Activated CD8-positive, alpha-beta T cell treated with anti-CD3 and anti-CD28 coated beads, Interleukin-2, amount 10 ng/mL, durations not matched to agents 7 days and 5 days (primary cell): ENCODE measurements around the gene SV2A. TPM values are rescaled to one million over a fixed set of nuclear protein-coding genes. Genes with fewer than 3 reads are reported as not detected.
A peak's percentile ranks its signal among the peaks of the same experiment; 100 is the strongest.
"Not testable (repeated sequence)": the region's sequence is repeated elsewhere in the genome, so short reads cannot be mapped to it uniquely, and the experiment has no call there.

ENCODE experiments used
- ATAC-seq: fragments of 150-1000 bp; cut with Tn5 transposase; one replicate; pipeline ENCODE4 v1.10.0; 2021; ENCODE audit warnings: moderate library complexity
- CTCF ChIA-PET: fragments of 350-600 bp; sonication (Branson Sonifier 250); formaldehyde crosslinking; loops from one replicate; lab custom pipeline; 2021; ENCODE audit warnings: antibody characterized with exemption; lab: Charles Lee
- POLR2A ChIA-PET: fragments of 350-600 bp; sonication (Branson Sonifier 250); formaldehyde crosslinking; loops from one replicate; lab custom pipeline; 2021; ENCODE audit warnings: antibody characterized with exemption; lab: Charles Lee
- DNase-seq: peaks from one replicate; pipeline ENCODE4 v3.0.0-alpha.2; 2020
- H3K27ac Mint-ChIP-seq: one replicate; pipeline ENCODE4 v1.8.0; 2021; ENCODE audit warnings: mild to moderate bottlenecking, mixed read lengths
- H3K27me3 Mint-ChIP-seq: one replicate; pipeline ENCODE4 v1.8.0; 2021; ENCODE audit warnings: low read depth, mixed read lengths
- H3K36me3 Mint-ChIP-seq: one replicate; pipeline ENCODE4 v1.8.0; 2021; ENCODE audit warnings: low read depth, mixed read lengths
- H3K4me1 Mint-ChIP-seq: one replicate; pipeline ENCODE4 v1.8.0; 2021; ENCODE audit warnings: low read depth, mixed read lengths
- H3K4me3 Mint-ChIP-seq: one replicate; pipeline ENCODE4 v1.8.0; 2021; ENCODE audit warnings: mild to moderate bottlenecking, mixed read lengths
- H3K9me3 Mint-ChIP-seq: one replicate; pipeline ENCODE4 v1.8.0; 2022; ENCODE audit warnings: mixed read lengths; ENCODE audit not compliant: insufficient read depth
- total RNA-seq, 2 experiments: library from RNA; stranded (reverse); gene quantifications; one replicate each; pipeline ENCODE4 v1.2.3, GENCODE V29; 2021

The SV2A gene
- total RNA-seq, 2 experiments from 2014 or later = 25.4 TPM

DNA sequence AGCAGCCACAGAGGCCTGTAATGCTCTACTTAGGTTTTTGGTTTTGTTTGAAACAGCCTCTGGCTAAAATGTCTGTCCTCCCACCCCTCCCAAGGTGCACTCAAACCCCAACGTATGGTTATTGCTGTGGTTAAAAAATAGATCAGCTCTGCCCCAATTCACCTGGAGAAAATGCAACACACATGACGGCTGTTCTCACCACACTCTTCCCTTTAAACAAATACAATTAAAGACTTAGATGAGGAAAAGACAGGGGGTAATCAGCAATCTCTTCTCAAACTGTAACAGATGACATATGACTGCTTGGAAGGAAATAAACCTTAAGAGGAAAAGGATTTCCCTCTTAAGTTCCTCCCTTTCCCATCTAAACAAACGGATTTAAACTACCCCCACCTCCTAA is 25.2 kb upstream of the SV2A start:
- peaks cover 31% of the 10 kb centered on the region for H3K4me1 Mint-ChIP-seq
- ChIA-PET CTCF (interaction anchor here (0.9 to 2.5 kb wide), 3 partner anchors 9 to 245 kb away, joined by 3 to 8 read pairs (median 4); no protein-coding TSS in a partner anchor), POLR2A (interaction anchor here (0.6 to 3.0 kb wide), 5 partner anchors 12 to 294 kb away, joined by 3 to 10 read pairs (median 3); partner anchors contain the start of gene SF3B4)
- no peaks in the 10 kb centered on the region for H3K9me3 Mint-ChIP-seq
- peaks cover 30% of the 10 kb centered on the region for H3K36me3 Mint-ChIP-seq
- ATAC-seq (no peak), DNase-seq (no peak)
- no peak overlapping the region for H3K4me3 Mint-ChIP-seq
- no peaks in the 10 kb centered on the region for H3K27me3 Mint-ChIP-seq
- peak overlapping the region; percentile 22 for H3K27ac Mint-ChIP-seq

DNA sequence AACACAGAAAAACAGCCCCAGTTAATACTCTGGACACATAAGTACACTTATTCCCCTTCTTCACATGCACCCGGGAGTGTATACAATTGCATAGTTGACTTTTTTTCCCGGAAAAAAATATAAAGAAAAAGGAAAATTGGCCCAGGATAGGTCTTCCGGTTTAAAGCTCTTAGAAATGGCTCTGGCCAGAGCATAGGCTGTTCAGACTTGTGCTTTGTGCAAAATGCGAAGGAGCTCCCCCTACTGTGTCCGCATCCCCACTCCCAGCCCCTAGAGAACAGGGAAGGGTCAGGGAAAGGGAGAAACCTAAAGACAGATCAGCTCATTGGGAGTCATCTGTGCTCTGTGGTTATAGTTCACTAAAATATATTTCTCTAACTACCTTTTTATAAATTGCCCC is 24.6 kb upstream of the SV2A start:
- no peak for DNase-seq
- no peak overlapping the region for H3K27ac Mint-ChIP-seq
- H3K36me3 Mint-ChIP-seq = peaks cover 26% of the 10 kb centered on the region
- ATAC-seq = no peak
- CTCF ChIA-PET = interaction anchor here (0.9 to 2.5 kb wide), 3 partner anchors 9 to 245 kb away, joined by 3 to 8 read pairs (median 4); no protein-coding TSS in a partner anchor
- peaks cover 38% of the 10 kb centered on the region for H3K4me1 Mint-ChIP-seq
- no peaks in the 10 kb centered on the region for H3K9me3 Mint-ChIP-seq
- POLR2A ChIA-PET = interaction anchor here (1.2 to 3.0 kb wide), 2 partner anchors 14 to 56 kb away, joined by 7 to 10 read pairs; partner anchors contain the start of gene SF3B4
- no peak overlapping the region for H3K4me3 Mint-ChIP-seq
- H3K27me3 Mint-ChIP-seq = no peaks in the 10 kb centered on the region

DNA sequence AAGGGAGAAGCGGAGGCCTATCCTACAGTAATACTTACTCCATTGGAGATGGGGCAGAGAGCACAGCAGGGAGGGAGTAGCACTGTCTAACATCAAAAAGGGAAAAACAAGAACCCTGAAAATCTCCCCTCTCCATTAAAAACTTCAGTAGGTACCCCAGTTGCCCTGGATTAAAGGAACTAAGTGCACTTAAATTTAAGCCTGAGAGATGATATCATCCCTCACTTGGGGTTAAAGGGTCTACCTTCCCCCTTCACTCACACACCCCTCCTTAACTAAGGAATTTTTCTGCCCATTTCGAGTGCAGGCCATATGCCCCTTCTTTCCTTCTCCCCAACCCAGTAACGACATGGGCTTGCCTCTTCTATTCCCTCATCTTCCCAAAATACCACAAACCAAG is 22.8 kb upstream of the SV2A start:
- ChIA-PET POLR2A (interaction anchor here (1.1 kb wide), 1 partner anchor 12 kb away, joined by 8 read pairs; the partner anchor contains the start of gene SF3B4), CTCF (no interaction called here)
- Mint-ChIP-seq H3K36me3 (peaks cover 18% of the 10 kb centered on the region), H3K27me3 (no peaks in the 10 kb centered on the region), H3K4me1 (peaks cover 49% of the 10 kb centered on the region), H3K4me3 (no peak overlapping the region), H3K27ac (no peak overlapping the region), H3K9me3 (no peaks in the 10 kb centered on the region)
- no peak for DNase-seq
- no peak for ATAC-seq

DNA sequence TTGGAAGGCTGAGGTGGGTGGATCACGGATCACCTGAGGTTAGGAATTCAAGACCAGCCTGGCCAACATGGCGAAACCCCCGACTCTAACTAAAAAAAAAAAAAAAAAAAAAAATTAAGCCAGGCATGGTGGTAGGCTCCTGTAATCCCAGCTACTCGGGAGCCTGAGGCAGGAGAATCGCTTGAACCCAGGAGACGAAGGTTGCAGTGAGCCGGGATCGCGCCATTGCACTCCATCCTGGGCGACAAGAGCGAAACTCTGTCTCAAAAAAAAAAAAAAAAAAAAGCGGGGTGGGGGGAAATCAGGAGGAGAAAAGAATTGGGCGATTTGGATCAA is 21.0 kb upstream of the SV2A start:
- H3K27ac Mint-ChIP-seq, H3K4me3 Mint-ChIP-seq, ATAC-seq, H3K36me3 Mint-ChIP-seq, DNase-seq, H3K27me3 Mint-ChIP-seq, H3K9me3 Mint-ChIP-seq: not testable (repeated sequence)
- CTCF ChIA-PET = interaction anchor here (0.7 to 2.7 kb wide), 3 partner anchors 9 to 23 kb away, joined by 3 to 11 read pairs (median 3); no protein-coding TSS in a partner anchor
- POLR2A ChIA-PET = interaction anchor here (1.2 to 2.2 kb wide), 2 partner anchors 11 to 52 kb away, joined by 6 to 23 read pairs; partner anchors contain the start of gene SF3B4
- H3K4me1 Mint-ChIP-seq = peaks cover 48% of the 10 kb centered on the region

DNA sequence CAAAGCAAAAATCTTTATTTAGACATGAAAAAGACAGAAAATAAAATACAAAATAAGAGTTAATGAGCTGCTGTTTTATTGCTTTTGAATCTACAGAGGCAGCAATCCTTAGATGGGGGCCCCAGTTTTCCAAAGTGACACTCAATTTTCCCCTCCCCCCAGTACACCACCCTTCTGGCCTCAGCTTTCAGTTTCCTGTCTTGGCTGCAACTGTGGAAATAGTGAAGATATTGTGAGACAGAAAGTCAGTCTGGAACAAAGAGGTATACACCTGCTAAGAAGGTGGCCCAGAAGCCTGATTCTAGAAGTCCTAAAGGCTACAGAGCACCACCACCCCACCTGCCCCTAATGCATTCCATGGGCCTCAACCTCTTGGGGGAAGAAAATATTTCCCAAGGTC is 20.1 kb upstream of the SV2A start:
- CTCF ChIA-PET = interaction anchor here (0.8 to 2.7 kb wide), 4 partner anchors 9 to 61 kb away, joined by 3 to 11 read pairs (median 4); no protein-coding TSS in a partner anchor
- no peaks in the 10 kb centered on the region for H3K9me3 Mint-ChIP-seq
- peak; percentile 33 for DNase-seq
- H3K27ac Mint-ChIP-seq = peak overlapping the region; percentile 65
- H3K36me3 Mint-ChIP-seq = no peaks in the 10 kb centered on the region
- ATAC-seq = peak; percentile 57
- peak overlapping the region; percentile 37 for H3K4me3 Mint-ChIP-seq
- H3K27me3 Mint-ChIP-seq = no peaks in the 10 kb centered on the region
- H3K4me1 Mint-ChIP-seq = peaks cover 39% of the 10 kb centered on the region
- POLR2A ChIA-PET = interaction anchor here (1.2 to 2.2 kb wide), 2 partner anchors 10 to 51 kb away, joined by 10 to 23 read pairs; partner anchors contain the start of gene SF3B4

DNA sequence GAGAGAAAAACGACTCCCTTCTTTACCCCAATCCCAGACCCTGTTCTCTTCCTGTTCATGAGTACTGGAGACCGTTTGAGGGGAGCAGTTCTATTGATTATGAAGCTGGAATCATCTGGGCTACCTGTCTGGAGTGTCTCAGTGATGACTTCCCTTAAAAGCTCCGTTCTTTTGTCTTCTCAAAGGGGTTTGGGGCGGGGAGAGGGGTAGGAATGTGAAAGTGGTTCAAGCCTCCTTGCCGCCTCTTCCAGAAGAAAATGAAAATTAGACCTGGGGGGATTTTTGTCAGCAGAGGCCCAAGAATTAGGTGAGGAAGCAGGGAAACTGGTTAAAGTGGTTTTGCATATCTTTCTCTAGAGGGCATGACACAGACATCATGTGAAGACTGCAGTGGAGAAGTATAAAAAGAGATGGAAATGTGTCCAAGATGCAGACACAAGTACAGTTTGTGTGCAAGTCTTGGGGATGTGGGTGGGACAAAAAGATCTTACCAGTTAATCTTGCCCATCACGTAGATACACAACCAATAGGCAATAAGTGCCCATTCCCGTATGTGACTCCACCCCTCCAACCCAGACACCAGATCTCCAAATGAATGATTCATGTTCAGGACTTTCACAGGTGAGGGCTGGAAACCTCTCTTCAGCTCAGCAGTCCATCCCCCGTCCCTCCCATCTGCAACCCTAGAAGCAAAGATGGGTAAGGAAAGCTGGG is 19.5 kb upstream of the SV2A start:
- POLR2A ChIA-PET = interaction anchor here (1.2 to 2.2 kb wide), 2 partner anchors 9 to 50 kb away, joined by 10 to 23 read pairs; partner anchors contain the start of gene SF3B4
- no peaks in the 10 kb centered on the region for H3K9me3 Mint-ChIP-seq
- no peaks in the 10 kb centered on the region for H3K27me3 Mint-ChIP-seq
- peaks cover 38% of the 10 kb centered on the region for H3K4me1 Mint-ChIP-seq
- ATAC-seq = no peak
- H3K27ac Mint-ChIP-seq = peak overlapping the region; percentile 65
- CTCF ChIA-PET = interaction anchor here (0.8 to 2.7 kb wide), 4 partner anchors 9 to 61 kb away, joined by 3 to 11 read pairs (median 4); no protein-coding TSS in a partner anchor
- H3K4me3 Mint-ChIP-seq = no peak overlapping the region
- DNase-seq = no peak
- H3K36me3 Mint-ChIP-seq = no peaks in the 10 kb centered on the region

DNA sequence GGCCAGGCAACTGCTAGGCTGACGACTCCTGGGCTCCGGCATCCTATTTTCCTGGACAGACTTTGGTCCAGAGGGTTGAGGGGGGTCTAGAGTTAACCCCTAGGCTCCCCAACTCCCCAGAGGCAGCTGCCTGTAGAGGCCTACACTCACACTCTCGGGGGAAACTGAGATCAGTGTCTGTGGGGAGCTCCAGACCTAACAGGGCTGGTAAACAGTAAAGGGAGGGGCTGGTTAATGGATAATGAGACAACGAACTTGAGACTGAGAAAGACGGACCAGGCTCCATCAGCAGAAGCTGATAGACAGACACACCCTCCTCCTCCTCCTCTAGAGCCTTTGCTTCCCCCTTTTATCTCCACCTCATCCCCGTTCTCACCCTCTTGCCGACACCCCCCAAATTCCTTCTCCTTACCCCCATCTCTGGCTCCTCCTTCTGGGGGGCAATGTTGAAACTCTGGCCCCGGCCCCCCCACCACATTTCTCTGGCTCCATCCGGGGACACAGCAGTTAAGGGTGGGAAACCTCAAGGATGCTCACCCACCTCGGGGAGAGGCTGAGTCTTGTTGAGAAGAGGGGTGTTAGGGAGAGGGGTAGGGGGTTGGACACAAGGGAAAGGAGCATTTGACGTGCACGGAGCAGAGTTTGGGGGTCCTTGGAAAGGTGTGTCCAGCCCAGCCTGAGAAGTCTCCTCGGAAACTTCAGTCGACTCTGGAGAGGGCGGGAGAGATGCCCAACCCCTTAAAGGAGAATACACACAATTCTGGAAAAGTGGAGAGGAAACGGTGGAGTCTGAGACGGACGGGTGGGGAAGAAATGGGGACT is 18.7 kb upstream of the SV2A start, which contains the start of gene MTMR11:
TSS of gene MTMR11 (minus strand) at position 710 of the 822 bp plus-strand sequence. CDS start at position 478, 232 bp downstream.
- POLR2A ChIA-PET = interaction anchor here (1.1 kb wide), 1 partner anchor 8 kb away, joined by 4 read pairs; the partner anchor contains the start of gene SF3B4
- ATAC-seq (no peak), DNase-seq (no peak)
- peak within 1 kb of the TSS; percentile 65 for H3K27ac Mint-ChIP-seq
- CTCF ChIA-PET = interaction anchor here (1.1 kb wide), 1 partner anchor 48 kb away, joined by 3 read pairs; a partner anchor contains a TSS
- no peaks in the 10 kb centered on the region for H3K9me3 Mint-ChIP-seq
- H3K27me3 Mint-ChIP-seq = no peaks in the 10 kb centered on the region
- peak within 1 kb of the TSS; percentile 37 for H3K4me3 Mint-ChIP-seq
- H3K4me1 Mint-ChIP-seq = peaks cover 42% of the 10 kb centered on the region
- H3K36me3 Mint-ChIP-seq = no peaks in the 10 kb centered on the region

DNA sequence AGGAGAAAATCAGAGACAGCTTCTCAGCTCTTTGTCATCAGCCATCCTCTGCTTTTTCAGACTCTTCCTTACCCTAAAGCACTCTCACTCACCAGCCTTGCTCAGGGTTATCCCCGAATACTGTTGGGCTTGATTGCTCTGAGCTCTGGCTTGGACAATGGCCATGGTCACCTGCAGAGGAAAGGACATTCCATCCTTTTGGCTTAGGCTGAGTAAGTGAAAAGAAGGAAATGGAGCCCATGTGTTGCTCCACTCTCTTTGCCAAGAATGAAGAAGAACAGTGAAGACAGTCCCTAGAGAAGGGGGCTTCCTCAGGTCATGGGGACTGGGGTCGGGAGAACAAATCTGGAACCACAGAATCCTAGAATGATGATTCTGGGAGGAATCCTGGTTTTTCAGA is 16.7 kb upstream of the SV2A start:
- no peak overlapping the region for H3K4me3 Mint-ChIP-seq
- H3K36me3 Mint-ChIP-seq = no peaks in the 10 kb centered on the region
- no peak overlapping the region for H3K27ac Mint-ChIP-seq
- H3K4me1 Mint-ChIP-seq = peaks cover 44% of the 10 kb centered on the region
- no peak for DNase-seq
- ATAC-seq = no peak
- no peaks in the 10 kb centered on the region for H3K27me3 Mint-ChIP-seq
- H3K9me3 Mint-ChIP-seq = no peaks in the 10 kb centered on the region
- ChIA-PET CTCF (no interaction called here), POLR2A (interaction anchor here (7.3 kb wide), 1 partner anchor 48 kb away, joined by 157 read pairs; a partner anchor contains a TSS)

DNA sequence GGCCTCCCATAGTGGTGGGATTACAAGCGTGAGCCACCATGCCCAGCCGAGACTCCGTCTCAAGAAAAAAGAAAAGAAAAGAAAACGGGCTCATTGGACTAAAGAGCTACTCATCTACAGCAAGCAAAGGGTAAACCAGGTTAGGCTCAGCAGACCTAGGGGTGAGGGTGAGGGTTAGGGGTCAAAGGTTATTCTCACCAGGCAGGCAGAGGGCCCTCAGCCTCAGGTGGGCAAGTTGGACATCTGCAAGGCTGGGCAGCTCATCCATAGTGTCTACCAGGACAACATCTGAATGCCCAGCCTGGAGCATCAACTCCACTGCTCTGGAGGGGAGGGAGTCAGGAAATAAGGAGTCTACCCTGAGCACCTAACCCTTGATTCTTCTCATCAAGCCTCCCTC is 15.6 kb upstream of the SV2A start:
- ChIA-PET POLR2A (interaction anchor here (1.2 to 7.3 kb wide), 2 partner anchors 10 to 47 kb away, joined by 3 to 157 read pairs; a partner anchor contains a TSS), CTCF (interaction anchor here (0.8 to 1.4 kb wide), 3 partner anchors 9 to 67 kb away, joined by 3 to 4 read pairs (median 3); no protein-coding TSS in a partner anchor)
- H3K27me3 Mint-ChIP-seq = no peaks in the 10 kb centered on the region
- no peak overlapping the region for H3K4me3 Mint-ChIP-seq
- H3K4me1 Mint-ChIP-seq = peaks cover 47% of the 10 kb centered on the region
- DNase-seq (no peak), ATAC-seq (no peak)
- H3K9me3 Mint-ChIP-seq = no peaks in the 10 kb centered on the region
- H3K27ac Mint-ChIP-seq = no peak overlapping the region
- H3K36me3 Mint-ChIP-seq = no peaks in the 10 kb centered on the region

DNA sequence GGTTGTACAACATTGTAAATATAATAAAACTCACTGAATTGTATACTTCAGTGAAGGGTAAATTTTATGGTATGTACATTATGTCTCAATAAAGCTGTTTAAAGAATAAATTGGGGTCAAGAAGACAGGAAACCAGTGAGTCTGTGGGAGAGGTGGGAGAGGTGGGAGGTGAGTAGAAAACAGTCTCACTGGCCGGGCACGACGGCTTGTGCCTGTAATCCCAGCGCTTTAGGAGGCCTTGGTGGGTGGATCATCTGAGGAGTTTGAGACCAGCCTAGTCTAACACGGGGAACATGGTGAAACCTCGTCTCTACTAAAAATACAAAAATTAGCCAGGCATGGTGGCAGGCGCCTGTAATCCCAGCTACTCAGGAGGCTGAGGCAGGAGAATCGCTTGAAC is 14.8 kb upstream of the SV2A start:
- peaks cover 3% of the 10 kb centered on the region for H3K36me3 Mint-ChIP-seq
- no peaks in the 10 kb centered on the region for H3K9me3 Mint-ChIP-seq
- DNase-seq (no peak), ATAC-seq (no peak)
- ChIA-PET POLR2A (interaction anchor here (1.2 to 7.3 kb wide), 2 partner anchors 11 to 46 kb away, joined by 3 to 157 read pairs; a partner anchor contains a TSS), CTCF (interaction anchor here (0.9 to 1.4 kb wide), 2 partner anchors 67 to 254 kb away, joined by 3 read pairs; no protein-coding TSS in a partner anchor)
- H3K4me1 Mint-ChIP-seq = peaks cover 40% of the 10 kb centered on the region
- H3K4me3 Mint-ChIP-seq = no peak overlapping the region
- no peaks in the 10 kb centered on the region for H3K27me3 Mint-ChIP-seq
- no peak overlapping the region for H3K27ac Mint-ChIP-seq
